KOPT-K1 (cell line): ENCODE results near the gene NAA15.
A peak's percentile ranks its signal among the peaks of the same experiment; 100 is the strongest.
"Not testable (repeated sequence)": the region's sequence is repeated elsewhere in the genome, so short reads cannot be mapped to it uniquely, and the experiment has no call there.

Experiments
- H3K27ac ChIP-seq: fragments of 200-600 bp; sonication (generic); 2 replicates; pipeline ENCODE4 v1.5.1; 2016; ENCODE audit warnings: antibody characterized with exemption, mild to moderate bottlenecking, low read depth, low read length; ENCODE audit not compliant: poor library complexity, severe bottlenecking
- H3K36me3 ChIP-seq: fragments of 200-600 bp; sonication (generic); 2 replicates; pipeline ENCODE4 v1.5.1; 2017; ENCODE audit warnings: antibody characterized with exemption, mild to moderate bottlenecking, low read length, moderate library complexity; ENCODE audit not compliant: insufficient read depth
- H3K9me3 ChIP-seq: fragments of 200-600 bp; sonication (generic); 2 replicates; pipeline ENCODE4 v1.5.1; 2017; ENCODE audit warnings: antibody characterized with exemption, low read length, mild to moderate bottlenecking; ENCODE audit not compliant: insufficient read depth, poor library complexity, severe bottlenecking

The NAA15 gene

DNA sequence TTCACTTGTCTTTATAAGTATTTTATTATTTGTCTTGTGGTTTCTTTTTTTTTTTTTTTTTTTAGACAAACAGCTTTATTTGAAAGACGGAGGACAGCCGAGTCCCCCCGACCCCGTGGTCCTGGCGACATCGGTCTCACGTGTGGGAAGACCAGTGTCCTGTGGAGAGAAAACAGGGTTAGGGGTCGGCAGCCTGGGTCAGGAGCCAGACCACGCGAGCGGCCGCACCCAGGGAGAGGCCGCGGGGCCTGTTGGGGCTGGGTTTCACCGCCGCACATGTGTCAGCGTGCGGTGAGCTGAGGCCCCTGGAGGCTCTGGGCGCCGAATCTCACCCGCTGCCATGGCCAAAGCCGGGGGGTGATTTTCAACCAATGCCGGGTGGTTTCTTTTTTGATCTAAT, 134.8 kb downstream of the NAA15 start:
- Histone ChIP-seq H3K9me3 (peaks cover 47% of the 10 kb centered on the region), H3K36me3 (peaks cover 11% of the 10 kb centered on the region; the same call in 1 of the 2 replicates), H3K27ac (no peak overlapping the region)

DNA sequence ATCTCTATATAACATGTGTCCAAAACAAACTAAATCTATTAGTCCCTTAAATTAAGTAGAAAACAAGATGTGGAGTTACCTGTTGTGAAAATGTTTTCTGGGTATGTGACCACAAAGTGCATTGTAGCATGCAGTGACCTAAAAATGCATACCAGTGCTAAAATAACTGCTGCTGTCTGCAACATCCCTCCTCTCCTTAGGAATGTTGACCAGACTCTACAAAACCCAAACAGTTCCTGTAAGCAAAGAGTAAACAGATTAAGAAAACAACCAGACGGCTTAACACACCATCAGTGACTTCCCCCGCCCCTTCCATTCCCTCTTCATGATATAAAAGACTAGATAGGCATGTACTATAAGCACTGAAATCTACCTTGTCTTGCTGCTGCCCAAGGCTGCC, 136.8 kb downstream of the NAA15 start:
- H3K27ac ChIP-seq = no peak overlapping the region
- peaks cover 11% of the 10 kb centered on the region; the same call in 1 of the 2 replicates for H3K36me3 ChIP-seq
- peaks cover 47% of the 10 kb centered on the region for H3K9me3 ChIP-seq

DNA sequence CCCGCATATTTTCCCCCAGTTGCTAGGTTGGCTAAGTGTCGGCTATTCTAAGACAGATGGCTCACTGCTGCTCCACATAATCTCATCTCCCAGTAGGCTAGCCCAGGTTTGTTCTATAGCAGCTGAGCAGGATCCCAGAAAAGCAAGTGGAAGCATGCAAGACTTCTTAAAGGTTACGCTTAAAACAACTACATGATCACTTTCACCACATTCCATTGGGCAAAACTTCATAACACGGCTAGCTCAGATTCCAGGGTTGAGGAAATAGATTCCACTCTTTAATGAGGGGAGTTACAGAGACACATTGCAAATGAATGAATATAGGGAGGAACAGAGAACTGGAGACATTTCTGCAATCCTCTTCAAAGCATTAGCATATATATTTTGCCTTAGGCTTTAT, 139.7 kb downstream of the NAA15 start:
- Histone ChIP-seq H3K9me3 (peaks cover 47% of the 10 kb centered on the region), H3K36me3 (peaks cover 11% of the 10 kb centered on the region; the same call in 1 of the 2 replicates), H3K27ac (no peak overlapping the region)

DNA sequence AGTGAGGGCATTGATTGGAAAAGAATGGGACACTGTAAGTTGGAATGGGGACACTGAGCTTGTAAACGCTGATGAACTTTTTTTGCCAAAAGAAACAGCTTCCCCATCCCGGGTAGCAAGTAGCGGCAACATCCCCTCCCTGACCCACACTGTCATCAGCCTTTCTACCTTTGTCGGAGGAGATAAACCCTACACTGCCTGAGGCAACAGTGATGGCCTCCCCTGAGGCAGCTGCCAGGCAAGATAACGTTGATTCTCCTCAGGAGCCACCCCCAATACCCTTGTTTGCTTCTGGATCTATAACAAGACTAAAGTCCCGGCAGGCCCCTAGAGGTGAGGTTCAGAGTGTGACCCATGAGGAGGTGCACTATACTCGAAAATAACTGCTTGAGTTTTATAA, 142.4 kb downstream of the NAA15 start:
- H3K9me3 ChIP-seq = peaks cover 25% of the 10 kb centered on the region
- no peak overlapping the region for H3K27ac ChIP-seq
- H3K36me3 ChIP-seq = no peaks in the 10 kb centered on the region

DNA sequence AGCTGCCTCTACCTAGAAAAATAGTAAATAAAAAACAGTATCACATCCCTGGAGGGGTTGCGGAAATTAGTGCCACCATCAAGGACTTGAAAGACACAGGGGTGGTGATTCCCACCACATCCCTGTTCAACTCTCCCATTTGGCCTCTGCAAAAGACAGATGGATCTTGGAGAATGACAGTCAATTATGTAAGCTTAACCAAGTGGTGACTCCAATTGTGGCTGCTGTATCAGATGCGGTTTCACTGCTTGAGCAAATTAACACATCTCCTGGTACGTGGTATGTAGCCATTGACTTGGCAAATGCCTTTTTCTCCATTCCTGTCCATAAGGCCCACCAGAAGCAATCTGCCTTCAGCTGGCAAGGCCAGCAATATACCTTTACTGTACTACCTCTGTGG, 143.6 kb downstream of the NAA15 start:
- peaks cover 12% of the 10 kb centered on the region for H3K9me3 ChIP-seq
- H3K27ac ChIP-seq, H3K36me3 ChIP-seq: not testable (repeated sequence)

DNA sequence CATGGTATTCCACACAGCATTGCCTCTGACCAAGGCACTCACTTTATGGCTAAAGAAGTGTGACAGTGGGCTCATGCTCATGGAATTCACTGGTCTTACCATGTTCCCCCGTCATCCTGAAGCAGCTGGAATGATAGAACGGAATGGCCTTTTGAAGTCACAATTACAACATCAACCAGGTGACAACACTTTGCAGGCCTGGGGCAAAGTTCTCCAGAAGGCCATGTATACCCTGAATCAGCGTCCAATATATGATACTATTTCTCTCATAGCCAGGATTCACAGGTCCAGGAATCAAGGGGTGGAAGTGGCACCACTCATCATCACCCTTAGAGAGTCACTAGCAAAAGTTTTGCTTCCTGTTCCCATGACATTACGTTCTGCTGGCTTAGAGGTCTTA, 145.8 kb downstream of the NAA15 start:
- H3K27ac ChIP-seq, H3K9me3 ChIP-seq, H3K36me3 ChIP-seq: not testable (repeated sequence)

DNA sequence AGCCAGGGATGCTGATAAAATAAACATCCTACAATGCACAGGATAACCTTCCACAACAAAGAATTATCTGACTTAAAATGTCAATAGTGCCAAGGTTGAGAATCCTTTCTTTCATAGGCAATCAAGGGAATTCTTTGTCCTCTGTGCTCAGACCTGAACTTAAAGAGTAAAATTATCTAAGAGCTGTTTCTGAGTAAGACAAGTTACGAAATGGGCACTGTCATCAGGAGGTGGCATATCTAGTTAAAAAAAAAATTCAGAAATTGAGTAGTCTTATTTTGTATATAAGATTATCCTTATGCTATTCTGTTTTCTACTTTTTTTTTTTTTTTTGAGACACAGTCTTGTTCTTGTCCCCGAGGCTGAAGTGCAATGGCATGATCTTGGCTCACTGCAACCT, 149.3 kb downstream of the NAA15 start:
- no peaks in the 10 kb centered on the region for H3K9me3 ChIP-seq
- H3K27ac ChIP-seq = no peak overlapping the region
- H3K36me3 ChIP-seq = no peaks in the 10 kb centered on the region

DNA sequence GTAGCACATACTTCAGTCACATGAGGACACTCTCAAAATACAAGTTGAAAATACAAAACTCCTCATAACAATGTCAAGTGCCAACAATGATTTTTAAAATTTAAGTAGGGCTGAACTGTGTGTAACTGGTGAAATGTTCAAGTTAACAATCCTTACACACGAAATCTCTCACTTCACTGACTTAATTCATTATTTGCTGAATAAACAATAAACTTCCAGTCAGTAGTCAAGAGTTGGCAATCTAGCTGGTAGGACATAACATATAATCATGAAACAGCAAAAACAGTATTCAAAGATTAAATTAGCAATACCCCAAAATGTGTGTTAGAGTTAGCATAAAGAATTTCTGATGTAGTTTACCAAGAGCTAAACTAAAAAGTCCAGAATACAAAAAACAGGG, 150.7 kb downstream of the NAA15 start:
- Histone ChIP-seq H3K27ac (peak overlapping the region; percentile 74), H3K36me3 (no peaks in the 10 kb centered on the region), H3K9me3 (no peaks in the 10 kb centered on the region)

DNA sequence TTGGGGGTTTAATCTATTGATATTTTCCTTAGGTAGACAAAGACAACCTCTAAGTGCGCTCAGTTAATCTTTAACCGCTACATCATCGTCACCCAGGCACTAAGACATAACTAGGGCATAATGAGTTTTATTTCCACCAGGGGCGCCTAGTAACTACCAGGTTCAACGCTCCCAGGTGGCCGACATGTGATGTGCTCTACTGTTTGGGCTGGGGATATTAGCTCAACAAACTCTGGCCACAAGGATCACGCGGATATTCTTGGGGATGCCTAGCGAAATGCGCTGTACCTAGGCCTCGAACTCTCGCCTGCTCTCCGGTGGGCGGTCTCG, 151.7 kb downstream of the NAA15 start:
- peak overlapping the region; percentile 74 for H3K27ac ChIP-seq
- no peaks in the 10 kb centered on the region for H3K9me3 ChIP-seq
- no peaks in the 10 kb centered on the region for H3K36me3 ChIP-seq

DNA sequence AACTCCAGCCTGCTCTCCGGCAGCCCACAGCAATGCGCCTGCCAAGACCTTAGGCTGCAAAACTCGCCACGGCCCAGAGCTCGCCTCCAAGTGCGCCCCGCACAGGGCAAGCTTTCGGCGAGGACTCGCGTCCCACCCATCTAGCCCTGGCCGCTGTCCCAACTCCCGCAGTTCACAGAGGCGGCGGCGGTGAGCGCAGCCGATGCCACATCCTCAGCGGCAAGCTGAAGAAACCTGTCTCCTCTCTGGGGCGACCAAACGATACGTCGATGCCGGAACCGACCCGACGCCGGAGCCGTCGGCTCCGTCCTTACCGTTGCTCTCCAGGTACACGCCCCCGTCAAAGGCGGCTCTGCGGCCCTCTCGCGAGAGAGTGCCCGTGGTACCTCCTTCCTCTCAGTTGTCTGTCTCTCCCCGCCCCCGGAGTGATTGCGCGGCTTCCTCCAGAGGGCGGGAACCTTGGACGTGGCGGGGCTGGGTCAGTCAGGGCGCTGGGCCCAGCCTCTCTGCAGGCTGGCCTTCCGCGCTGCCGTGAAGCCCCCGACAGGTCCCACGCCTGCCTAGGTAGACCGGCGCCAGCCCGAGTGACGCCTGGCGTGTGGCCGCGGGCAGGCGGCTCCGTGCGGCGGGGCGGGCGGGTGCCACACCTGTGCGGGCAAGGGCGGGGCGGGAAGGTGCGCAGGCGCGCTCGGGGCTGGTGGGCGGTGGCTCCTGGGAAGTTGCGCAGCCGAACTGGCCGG, 152.2 kb downstream of the NAA15 start:
- no peaks in the 10 kb centered on the region for H3K9me3 ChIP-seq
- peak overlapping the region; percentile 74 for H3K27ac ChIP-seq

DNA sequence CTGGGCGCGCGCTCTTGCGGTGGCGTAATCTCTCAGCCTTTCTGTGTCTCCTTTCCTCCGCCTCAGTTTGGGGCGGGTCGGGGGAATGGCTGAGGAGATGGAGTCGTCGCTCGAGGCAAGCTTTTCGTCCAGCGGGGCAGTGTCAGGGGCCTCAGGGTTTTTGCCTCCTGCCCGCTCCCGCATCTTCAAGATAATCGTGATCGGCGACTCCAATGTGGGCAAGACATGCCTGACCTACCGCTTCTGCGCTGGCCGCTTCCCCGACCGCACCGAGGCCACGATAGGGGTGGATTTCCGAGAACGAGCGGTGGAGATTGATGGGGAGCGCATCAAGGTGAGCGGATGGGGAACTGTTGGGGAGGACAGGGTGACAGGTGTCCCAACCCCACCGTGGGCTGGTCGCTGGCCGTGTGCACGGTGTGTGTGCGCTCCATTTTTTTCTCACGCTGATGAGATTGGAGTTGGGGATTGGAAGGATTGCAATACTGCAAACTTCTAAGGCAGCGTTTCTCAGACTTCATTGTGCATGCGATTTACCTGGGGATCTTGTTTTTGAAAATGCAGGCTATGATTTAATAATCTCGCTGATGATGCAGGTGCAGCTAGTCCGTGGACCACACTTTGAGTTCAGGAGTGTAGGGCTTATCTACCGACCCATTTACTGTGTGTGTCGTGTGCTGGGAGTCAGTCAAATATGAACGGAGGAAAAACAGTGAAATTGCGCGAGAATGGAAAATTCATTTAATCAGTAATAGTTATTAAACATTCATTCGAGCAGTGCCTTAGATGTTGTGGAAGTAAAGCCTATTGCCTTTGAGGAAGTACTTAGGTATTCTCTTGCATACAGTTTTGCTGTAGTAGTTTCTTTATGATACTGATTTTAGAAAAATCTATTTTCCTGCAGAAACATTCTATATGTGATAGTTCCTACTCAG, 153.1 kb downstream of the NAA15 start, which contains the start of gene RAB33B:
Gene RAB33B, plus strand, starts transcription at position 11 of the 935 bp plus-strand sequence. Its CDS starts 75 bp downstream, at position 86.
- no peaks in the 10 kb centered on the region; the same call in 1 of the 2 replicates for H3K36me3 ChIP-seq
- H3K9me3 ChIP-seq = no peaks in the 10 kb centered on the region
- H3K27ac ChIP-seq = peak within 1 kb of the TSS; percentile 74

More for the DNA sequence above, 152.2 kb downstream of the NAA15 start:
- H3K36me3 ChIP-seq = no peaks in the 10 kb centered on the region

DNA sequence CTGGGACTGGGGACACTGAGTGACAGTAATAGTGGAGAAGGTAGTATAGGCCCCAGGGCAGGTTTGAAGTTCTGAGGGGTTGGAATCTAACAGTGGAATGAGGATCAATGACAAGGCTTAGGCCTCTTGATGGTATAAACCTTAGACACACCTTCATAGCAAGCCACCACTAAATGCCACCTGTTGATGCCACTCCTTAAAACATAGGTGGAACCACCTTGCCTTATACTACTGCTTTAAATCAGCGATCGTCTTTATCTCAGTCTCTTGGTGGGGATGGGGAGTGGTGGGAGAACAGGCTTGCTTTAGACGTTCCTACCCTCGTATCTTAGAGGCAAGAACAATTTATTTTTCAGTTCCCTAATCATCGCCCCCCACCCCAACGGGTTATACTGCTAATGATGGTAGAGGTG, 153.8 kb downstream of the NAA15 start:
- no peak overlapping the region for H3K27ac ChIP-seq
- no peaks in the 10 kb centered on the region for H3K9me3 ChIP-seq
- H3K36me3 ChIP-seq = no peaks in the 10 kb centered on the region; the same call in 1 of the 2 replicates

DNA sequence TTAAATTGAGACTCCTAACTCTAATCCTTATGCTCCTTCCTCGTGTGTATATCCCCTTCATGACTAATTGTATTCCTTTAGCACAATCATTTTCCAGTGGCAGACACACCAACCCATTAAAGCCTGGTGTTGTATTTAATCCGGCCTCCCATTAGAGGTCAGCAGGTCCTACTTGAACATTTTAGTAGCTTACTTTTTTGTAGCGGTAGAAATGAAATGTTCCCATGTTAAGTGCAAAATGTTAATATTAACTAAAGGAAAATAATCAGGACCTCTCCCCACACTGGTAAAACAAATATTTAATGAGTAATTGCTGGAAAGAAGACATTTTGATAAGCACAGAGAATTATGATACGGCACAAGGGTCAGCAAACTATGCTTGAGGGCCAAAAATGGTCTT, 156.0 kb downstream of the NAA15 start:
- Histone ChIP-seq H3K36me3 (no peaks in the 10 kb centered on the region; the same call in 1 of the 2 replicates), H3K9me3 (no peaks in the 10 kb centered on the region), H3K27ac (no peak overlapping the region)

DNA sequence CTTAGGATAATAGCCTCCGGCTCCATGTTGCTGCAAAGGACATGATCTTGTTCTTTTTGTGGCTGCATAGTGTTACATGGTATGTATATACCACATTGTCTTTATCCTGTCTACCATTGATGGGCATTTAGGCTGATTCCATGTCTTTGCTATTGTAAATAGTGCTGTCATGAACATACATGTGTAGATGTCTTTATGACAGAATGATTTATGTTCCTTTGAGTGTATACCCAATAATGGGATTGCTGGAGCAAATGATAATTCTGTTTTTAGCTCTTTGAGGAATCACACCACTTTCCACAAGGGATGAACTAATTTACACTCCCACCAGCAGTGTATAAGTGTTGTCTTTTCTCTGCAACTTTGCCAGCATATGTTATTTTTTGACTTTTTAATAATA, 157.2 kb downstream of the NAA15 start:
- Histone ChIP-seq H3K36me3 (no peaks in the 10 kb centered on the region; the same call in 1 of the 2 replicates), H3K27ac (no peak overlapping the region), H3K9me3 (no peaks in the 10 kb centered on the region)

DNA sequence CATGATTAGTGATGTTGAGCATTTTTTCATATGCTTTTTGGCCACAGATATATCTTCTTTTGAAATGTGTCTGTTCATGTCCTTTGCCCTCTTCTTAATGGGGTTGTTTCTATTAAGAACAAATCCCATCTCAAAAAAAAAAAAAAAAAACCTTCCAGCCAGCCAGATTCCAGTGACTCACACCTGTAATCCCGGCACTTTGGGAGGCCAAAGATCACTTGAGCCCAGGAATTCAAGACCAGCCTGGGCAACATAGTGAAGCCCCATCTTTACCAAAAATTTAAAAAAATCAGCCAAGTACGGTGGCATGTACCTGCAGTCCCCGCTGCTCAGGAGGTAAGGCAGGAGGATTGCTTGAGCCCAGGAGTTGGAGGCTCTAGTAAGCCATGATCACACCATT, 157.7 kb downstream of the NAA15 start:
- no peaks in the 10 kb centered on the region for H3K9me3 ChIP-seq
- H3K36me3 ChIP-seq = no peaks in the 10 kb centered on the region; the same call in 1 of the 2 replicates
- H3K27ac ChIP-seq = no peak overlapping the region
